Measurements from ENCODE around the gene TMEM45B.

- TF ChIP-seq CTCF (IDR thresholded peaks at IDR 0.05) (no peak), POLR2A (IDR thresholded peaks at IDR 0.05) (no peak)
These were observed 1.9 kb downstream of the TMEM45B start for GRCh38 chr11:129817534-129818051.
